NCI-H128 (cell line): Measurements from ENCODE around the gene CIB1.
A peak's percentile ranks its signal among the peaks of the same experiment; 100 is the strongest.
"Not testable (repeated sequence)": the region's sequence is repeated elsewhere in the genome, so short reads cannot be mapped to it uniquely, and the experiment has no call there.

Experiments used
- DNase-seq: peaks from one replicate; lab custom pipeline; 2025; ENCODE audit not compliant: unreplicated experiment; lab: John Stamatoyannopoulos, UW

Gene CIB1

GRCh38 chr15:90233387-90234095 lies at the start of gene CIB1:
TSS of gene CIB1 (minus strand) at chr15:90233941. CDS start at chr15:90233885, 56 bp downstream.
- peak; percentile 70 for DNase-seq

- DNase-seq: not testable (repeated sequence)
Measured at GRCh38 chr15:90281637-90282036, 47.9 kb upstream of the CIB1 start.

GRCh38 chr15:90280743-90281142 lies 47.0 kb upstream of the CIB1 start:
- DNase-seq: not testable (repeated sequence)

GRCh38 chr15:90278467-90278866 lies 44.7 kb upstream of the CIB1 start:
- DNase-seq: not testable (repeated sequence)

GRCh38 chr15:90271459-90272166 lies 37.9 kb upstream of the CIB1 start:
- DNase-seq: no peak

- DNase-seq: no peak
Measured at GRCh38 chr15:90270502-90271150, 36.9 kb upstream of the CIB1 start.

GRCh38 chr15:90268415-90268814 lies 34.7 kb upstream of the CIB1 start:
- no peak for DNase-seq

GRCh38 chr15:90266485-90266884 lies 32.7 kb upstream of the CIB1 start:
- DNase-seq: no peak

- DNase-seq: no peak
Measured at GRCh38 chr15:90266061-90266431, 32.3 kb upstream of the CIB1 start.

- DNase-seq: peak; percentile 34
Measured at GRCh38 chr15:90265271-90266060, 31.7 kb upstream of the CIB1 start, which contains the start of gene NGRN. TSS of gene NGRN (plus strand) at chr15:90265672. CDS start at chr15:90265713, 41 bp downstream.

GRCh38 chr15:90264671-90265070 lies 30.9 kb upstream of the CIB1 start:
- DNase-seq: no peak

GRCh38 chr15:90262426-90262825 lies 28.7 kb upstream of the CIB1 start:
- no peak for DNase-seq

GRCh38 chr15:90261811-90262210 lies 28.1 kb upstream of the CIB1 start:
- DNase-seq: no peak

- DNase-seq: not testable (repeated sequence)
Measured at GRCh38 chr15:90260731-90261130, 27.0 kb upstream of the CIB1 start.

GRCh38 chr15:90259524-90259923 lies 25.8 kb upstream of the CIB1 start:
- no peak for DNase-seq

- no peak for DNase-seq
Measured at GRCh38 chr15:90257776-90258175, 24.0 kb upstream of the CIB1 start.

GRCh38 chr15:90249203-90249863 lies 15.6 kb upstream of the CIB1 start, which contains the start of gene TTLL13:
TSS of gene TTLL13 (plus strand) at chr15:90249556. CDS start at chr15:90250631, 1,075 bp downstream.
- peak; percentile 41 for DNase-seq

- DNase-seq: no peak
Measured at GRCh38 chr15:90248789-90249202, 15.1 kb upstream of the CIB1 start.

- DNase-seq: no peak
Measured at GRCh38 chr15:90243943-90244639, 10.3 kb upstream of the CIB1 start.
